ENCODE measurements around the gene NECAB2.

DNA sequence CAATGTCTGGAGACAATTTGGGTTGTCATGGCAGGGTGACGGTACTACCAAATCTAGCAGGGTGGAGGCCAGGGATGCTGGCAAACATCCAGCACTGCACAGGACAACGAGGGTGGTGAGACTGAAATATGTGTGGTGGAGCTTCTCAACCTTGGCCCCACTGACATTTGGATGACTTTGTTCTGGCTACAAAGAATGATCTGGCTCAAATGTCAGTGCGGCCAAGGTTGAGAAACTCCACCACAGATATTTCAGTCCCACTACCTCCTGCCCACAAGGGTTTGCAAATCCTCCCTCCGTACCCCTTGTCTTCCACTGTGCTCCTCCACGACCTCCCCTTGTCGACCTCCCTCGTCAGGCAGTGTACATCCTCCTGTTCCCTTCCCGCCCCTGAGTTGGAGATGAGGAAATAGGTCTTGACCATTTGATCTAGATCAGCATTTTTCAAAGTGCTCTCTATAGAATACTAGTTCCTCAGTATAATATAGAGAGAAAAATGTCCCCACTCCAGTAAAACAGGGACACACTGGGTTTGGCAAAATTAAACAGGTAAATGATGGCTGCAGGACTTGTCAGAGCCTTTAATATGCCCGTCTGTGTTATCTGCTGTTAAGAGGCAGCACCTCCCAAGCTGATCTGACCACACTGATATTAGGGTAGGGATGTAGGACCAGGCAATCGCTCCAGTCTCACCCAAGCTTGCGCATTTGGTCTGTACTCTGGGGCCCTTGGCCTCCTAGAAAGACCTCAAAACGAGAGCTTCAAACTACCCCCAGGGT, 8.2 kb upstream of the NECAB2 start:
- TF ChIP-seq YY1 (IDR thresholded peaks at IDR 0.05; ENCODE audit: insufficient read depth, insufficient read length): no peak
- TF ChIP-seq SUZ12 (IDR thresholded peaks at IDR 0.05; ENCODE audit: extremely low read depth, insufficient read depth, insufficient read length): no peak
